ENCODE measurements around the gene TIMM17B.
"Not testable (repeated sequence)": the region's sequence is repeated elsewhere in the genome, so short reads cannot be mapped to it uniquely, and the experiment has no call there.

Gene TIMM17B

GRCh38 chrX:48893556-48894348 is 3.8 kb downstream of the TIMM17B start:
- H3K4me3 ChIP-seq (ENCODE audit: low read depth, low read length) = no peak overlapping the region
- no peak for TF ChIP-seq CTCF (IDR thresholded peaks at IDR 0.05; ENCODE audit: low read depth, low read length)

DNA sequence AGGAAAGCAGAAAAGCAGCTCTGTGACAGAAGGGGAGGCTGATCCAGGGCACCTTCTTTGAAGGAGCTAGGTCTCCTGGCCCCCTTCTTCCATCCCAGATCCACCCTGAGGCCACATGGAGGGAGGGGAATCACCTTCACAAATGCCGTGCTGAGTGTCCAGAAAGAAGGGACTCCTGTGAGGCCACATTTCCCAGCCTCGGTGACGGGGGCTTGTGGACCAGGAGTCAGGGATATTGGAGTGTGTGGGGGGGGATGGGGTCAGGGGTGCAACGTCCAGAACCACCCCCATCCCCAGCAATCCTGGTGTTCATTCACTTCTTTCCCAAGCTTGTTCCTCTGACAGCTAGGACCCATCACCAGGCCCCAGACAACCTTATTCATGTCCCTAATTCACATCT is 4.7 kb downstream of the TIMM17B start:
- no peak for TF ChIP-seq CTCF (IDR thresholded peaks at IDR 0.05; ENCODE audit: low read depth, low read length)
- no peak overlapping the region for H3K4me3 ChIP-seq (ENCODE audit: low read depth, low read length)

GRCh38 chrX:48891402-48892288 is 5.9 kb downstream of the TIMM17B start:
- H3K4me3 ChIP-seq (ENCODE audit: low read depth, low read length) = peak overlapping the region; percentile 53
- peak; percentile 32 for TF ChIP-seq CTCF (IDR thresholded peaks at IDR 0.05; ENCODE audit: low read depth, low read length)

DNA sequence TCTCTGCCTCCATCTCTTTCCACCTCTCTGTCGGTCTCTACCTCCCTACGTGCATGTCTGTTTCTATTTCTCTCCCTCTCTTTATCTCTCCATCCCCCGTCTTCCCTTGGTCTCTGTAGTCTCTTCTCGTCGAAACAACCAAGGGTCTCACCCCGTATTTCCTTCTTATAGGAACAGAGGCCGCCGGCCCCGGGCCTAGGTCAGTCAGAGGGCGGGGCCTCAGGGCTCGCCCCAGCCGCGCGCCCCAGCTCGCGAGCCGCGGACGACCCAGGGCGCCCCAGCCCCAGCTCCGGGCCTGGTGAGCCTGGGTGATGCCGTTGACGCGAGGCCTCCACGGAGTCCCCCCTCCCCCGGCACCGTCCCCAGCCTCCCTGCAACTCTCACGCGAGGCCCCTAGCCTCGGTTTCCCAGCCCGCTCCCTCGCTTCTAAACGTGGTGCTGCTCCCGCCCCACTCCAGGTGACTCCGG is 6.6 kb downstream of the TIMM17B start:
- no peak for TF ChIP-seq CTCF (IDR thresholded peaks at IDR 0.05; ENCODE audit: low read depth, low read length)
- H3K4me3 ChIP-seq (ENCODE audit: low read depth, low read length) = peak overlapping the region; percentile 53

DNA sequence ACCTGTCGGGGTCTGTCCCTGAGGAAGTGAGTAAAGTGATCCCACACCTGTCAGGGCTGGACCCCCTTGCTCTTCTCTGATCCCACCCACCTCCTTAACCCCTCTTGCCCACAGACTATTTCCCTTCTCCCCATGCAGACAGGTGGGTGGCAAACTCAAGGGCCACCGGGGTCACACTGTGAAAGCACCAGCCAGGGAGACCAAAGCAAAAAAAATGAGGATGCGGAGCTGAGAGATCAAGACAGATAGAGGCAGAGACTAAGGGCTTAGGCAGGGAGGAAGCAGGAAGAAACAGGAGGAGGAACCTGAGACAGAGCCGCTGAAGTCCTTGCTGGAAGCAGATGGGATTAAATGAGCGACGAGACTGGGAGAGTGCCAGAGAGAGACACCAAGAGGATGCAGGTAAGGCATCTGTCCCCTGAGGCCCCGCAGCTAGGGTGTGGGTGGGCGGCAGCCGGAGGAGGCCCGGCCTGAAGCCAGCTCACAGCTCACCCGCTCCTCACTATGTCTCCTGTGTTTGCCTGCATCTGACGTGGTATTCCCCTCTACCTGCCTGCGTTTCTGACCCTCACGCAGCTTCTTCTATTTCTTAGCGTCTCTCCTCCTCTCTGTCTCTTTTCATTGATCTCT is 7.2 kb downstream of the TIMM17B start:
- TF ChIP-seq CTCF (IDR thresholded peaks at IDR 0.05; ENCODE audit: low read depth, low read length) = no peak
- peak overlapping the region; percentile 53; the same call in 1 of the 2 replicates for H3K4me3 ChIP-seq (ENCODE audit: low read depth, low read length)

DNA sequence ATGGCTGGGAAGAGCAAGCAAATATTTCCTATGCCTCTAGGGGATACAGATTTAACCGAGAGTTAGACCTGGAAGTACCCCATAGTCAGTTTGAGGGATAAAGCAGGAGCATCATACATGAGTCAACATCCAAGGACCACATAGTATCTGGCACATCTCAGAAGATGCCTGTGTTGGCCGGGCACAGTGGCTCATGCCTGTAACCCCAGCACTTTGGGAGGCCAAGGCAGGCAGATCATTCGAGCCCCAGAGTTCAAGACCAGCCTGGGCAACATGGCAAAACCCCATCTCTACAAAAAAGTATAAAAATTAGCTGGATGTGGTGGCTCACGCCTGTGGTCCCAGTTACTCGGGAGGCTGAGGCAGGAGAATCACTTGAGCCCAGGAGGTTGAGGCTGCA is 11.0 kb downstream of the TIMM17B start:
- not testable (repeated sequence) for H3K4me3 ChIP-seq (ENCODE audit: low read depth, low read length)

DNA sequence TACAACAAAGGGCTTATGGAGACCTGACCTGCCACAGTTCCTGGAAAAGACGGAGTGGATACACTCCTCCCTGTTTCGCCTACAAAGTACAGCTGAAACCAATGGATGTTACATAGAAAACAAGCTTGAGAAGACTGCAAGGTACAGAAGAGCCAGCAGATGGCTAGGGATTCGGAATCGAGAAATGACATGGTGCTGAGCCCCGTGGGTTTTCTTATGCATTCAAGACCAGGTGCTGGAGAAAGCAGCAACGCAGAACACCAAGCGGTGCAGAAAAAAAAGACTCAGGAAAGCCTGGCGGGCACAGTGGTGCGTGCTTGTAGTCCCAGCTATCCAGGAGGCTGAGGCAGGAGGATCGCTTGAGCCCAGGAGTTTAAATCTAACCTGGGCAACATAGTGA is 13.8 kb downstream of the TIMM17B start:
- TF ChIP-seq CTCF (IDR thresholded peaks at IDR 0.05; ENCODE audit: low read depth, low read length) = no peak

DNA sequence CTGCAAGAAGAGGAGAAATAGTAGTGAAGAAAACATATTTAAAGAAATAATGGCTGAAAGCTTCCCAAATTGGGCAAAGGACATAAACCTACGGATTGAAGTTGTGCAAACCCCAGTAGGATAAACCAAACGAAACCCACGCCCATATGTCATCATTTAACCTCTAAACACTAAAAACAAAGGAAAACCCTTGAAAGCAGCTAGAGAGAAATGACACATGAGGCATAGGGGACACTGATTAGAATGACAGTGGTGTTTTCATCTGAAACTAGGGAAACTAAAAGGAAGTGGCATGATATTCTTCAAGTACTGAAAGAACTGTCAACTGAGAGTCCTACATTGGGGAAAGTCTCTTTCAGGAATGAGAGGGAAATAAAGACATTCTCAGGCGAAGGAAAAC is 20.6 kb downstream of the TIMM17B start:
- not testable (repeated sequence) for H3K4me3 ChIP-seq (ENCODE audit: low read depth, low read length)

More for the DNA sequence above, 13.8 kb downstream of the TIMM17B start:
- H3K4me3 ChIP-seq (ENCODE audit: low read depth, low read length) = no peak overlapping the region

GRCh38 chrX:48872017-48872416 is 25.6 kb downstream of the TIMM17B start:
- not testable (repeated sequence) for H3K4me3 ChIP-seq (ENCODE audit: low read depth, low read length)
